ENCODE results near the gene SMYD3.

SMYD3 gene

GRCh38 chr1:246516126-246516525, 9.0 kb upstream of the SMYD3 start:
- in situ Hi-C loops (cut with MboI; ENCODE audit: low sequenced_read_pairs), result no loop called here

GRCh38 chr1:246515390-246516005, 8.4 kb upstream of the SMYD3 start:
- in situ Hi-C loops (cut with MboI; ENCODE audit: low sequenced_read_pairs), result no loop called here

GRCh38 chr1:246513619-246514343, 6.7 kb upstream of the SMYD3 start:
- in situ Hi-C loops (cut with MboI; ENCODE audit: low sequenced_read_pairs), result no loop called here

- in situ Hi-C loops (cut with MboI; ENCODE audit: low sequenced_read_pairs), result no loop called here
Observed at GRCh38 chr1:246513041-246513440, 6.0 kb upstream of the SMYD3 start.

- in situ Hi-C loops (cut with MboI; ENCODE audit: low sequenced_read_pairs), result no loop called here
Observed at GRCh38 chr1:246512635-246513034, 5.6 kb upstream of the SMYD3 start.

- in situ Hi-C loops (cut with MboI; ENCODE audit: low sequenced_read_pairs), result no loop called here
Observed at GRCh38 chr1:246512230-246512629, 5.2 kb upstream of the SMYD3 start.

GRCh38 chr1:246511203-246511602, 4.1 kb upstream of the SMYD3 start:
- in situ Hi-C loops (cut with MboI; ENCODE audit: low sequenced_read_pairs), result no loop called here

GRCh38 chr1:246510147-246511030, 3.3 kb upstream of the SMYD3 start:
- in situ Hi-C loops (cut with MboI; ENCODE audit: low sequenced_read_pairs), result no loop called here

- in situ Hi-C loops (cut with MboI; ENCODE audit: low sequenced_read_pairs), result no loop called here
Observed at GRCh38 chr1:246508897-246509688, 2.0 kb upstream of the SMYD3 start.

GRCh38 chr1:246506367-246506673, 759 bp downstream of the SMYD3 start:
- in situ Hi-C loops (cut with MboI; ENCODE audit: low sequenced_read_pairs), result no loop called here

- in situ Hi-C loops (cut with MboI; ENCODE audit: low sequenced_read_pairs), result no loop called here
Observed at GRCh38 chr1:246503341-246503740, 3.7 kb downstream of the SMYD3 start.

- in situ Hi-C loops (cut with MboI; ENCODE audit: low sequenced_read_pairs), result no loop called here
Observed at GRCh38 chr1:246497331-246497915, 9.7 kb downstream of the SMYD3 start.

GRCh38 chr1:246492611-246493245, 14.4 kb downstream of the SMYD3 start:
- in situ Hi-C loops (cut with MboI; ENCODE audit: low sequenced_read_pairs), result no loop called here

- in situ Hi-C loops (cut with MboI; ENCODE audit: low sequenced_read_pairs), result no loop called here
Observed at GRCh38 chr1:246491551-246492053, 15.5 kb downstream of the SMYD3 start.

GRCh38 chr1:246488674-246489073, 18.4 kb downstream of the SMYD3 start:
- in situ Hi-C loops (cut with MboI; ENCODE audit: low sequenced_read_pairs), result no loop called here

GRCh38 chr1:246483569-246483933, 23.5 kb downstream of the SMYD3 start:
- in situ Hi-C loops (cut with MboI; ENCODE audit: low sequenced_read_pairs), result no loop called here

GRCh38 chr1:246482805-246483568, 24.1 kb downstream of the SMYD3 start:
- in situ Hi-C loops (cut with MboI; ENCODE audit: low sequenced_read_pairs), result no loop called here

GRCh38 chr1:246479061-246479460, 28.0 kb downstream of the SMYD3 start:
- in situ Hi-C loops (cut with MboI; ENCODE audit: low sequenced_read_pairs), result no loop called here

- in situ Hi-C loops (cut with MboI; ENCODE audit: low sequenced_read_pairs), result no loop called here
Observed at GRCh38 chr1:246477634-246478033, 29.4 kb downstream of the SMYD3 start.
